ENCODE measurements around the gene MAPK8IP2. TPM values are rescaled to one million over a fixed set of nuclear protein-coding genes. Genes with fewer than 3 reads are reported as not detected.
"Not testable (repeated sequence)": the region's sequence is repeated elsewhere in the genome, so short reads cannot be mapped to it uniquely, and the experiment has no call there.

Gene MAPK8IP2
- total RNA-seq, 1 donor from 2014 or later: 1.7 TPM

- ATAC-seq: peak; percentile 48 to 54
- peaks cover 17% of the 10 kb centered on the region for H3K4me1 ChIP-seq
- intact Hi-C loops (cut with DNase I): no loop called here
- H3K36me3 ChIP-seq: no peaks in the 10 kb centered on the region
- no peak for TF ChIP-seq CTCF (IDR thresholded peaks at IDR 0.05)
- H3K27ac ChIP-seq: peak overlapping the region; percentile 64
- no peaks in the 10 kb centered on the region for H3K9me3 ChIP-seq
- no peak overlapping the region for H3K4me3 ChIP-seq
- DNase-seq: no peak
- H3K27me3 ChIP-seq (ENCODE audit: low read depth): peaks cover 20% of the 10 kb centered on the region
These were observed 40.5 kb downstream of the MAPK8IP2 start for GRCh38 chr22:50640857-50641647.

DNA sequence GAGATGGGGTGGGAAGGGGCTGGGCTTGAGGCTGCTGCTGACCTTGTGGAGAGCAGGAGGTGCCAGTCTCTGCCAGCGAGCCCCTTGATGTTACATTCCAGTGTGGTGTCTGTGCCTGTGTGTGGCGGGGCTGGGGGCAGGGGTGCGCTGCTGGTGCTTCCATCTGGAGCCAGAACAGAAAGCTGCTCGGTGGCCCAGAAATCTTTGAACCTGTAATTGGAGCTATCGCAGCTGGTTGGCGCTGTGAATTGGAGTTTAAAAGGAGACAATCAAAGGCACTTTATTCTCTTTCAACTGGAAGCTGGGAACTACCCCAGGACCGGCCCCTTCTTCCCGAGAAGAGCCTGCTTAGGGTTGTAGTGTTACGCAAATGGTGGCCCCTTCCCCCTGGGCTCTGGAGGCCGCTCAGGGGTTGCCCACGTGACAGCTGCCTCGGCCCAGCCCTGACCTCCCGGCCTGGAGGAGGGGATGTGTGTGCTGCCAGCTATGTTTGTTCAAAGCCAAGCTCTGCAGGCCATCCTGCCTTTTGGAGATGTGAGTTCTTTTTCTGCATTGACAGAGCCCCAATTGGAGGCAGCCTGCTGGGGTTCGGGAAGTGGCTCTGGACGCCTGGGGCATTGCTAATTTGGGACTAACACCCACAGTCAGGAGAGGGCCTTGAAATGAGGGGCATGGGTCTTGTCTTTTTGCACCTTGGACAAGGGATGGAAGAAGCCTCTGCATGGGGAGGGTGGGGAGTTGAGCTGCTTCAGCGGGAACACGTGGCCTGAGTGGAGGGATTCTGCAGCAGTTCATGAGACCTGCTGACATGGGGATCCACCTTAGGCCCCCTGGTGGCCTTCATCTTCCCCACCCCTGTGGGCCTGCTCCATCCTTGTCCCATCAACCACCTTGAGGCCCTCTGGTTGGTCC, 41.4 kb downstream of the MAPK8IP2 start:
- intact Hi-C loops (cut with DNase I): no loop called here
- TF ChIP-seq CTCF (IDR thresholded peaks at IDR 0.05): peak; percentile 41
- peak; percentile 57 for DNase-seq
- Histone ChIP-seq H3K27me3 (ENCODE audit: low read depth) (peaks cover 24% of the 10 kb centered on the region), H3K4me3 (no peak overlapping the region), H3K27ac (peak overlapping the region; percentile 64), H3K9me3 (no peaks in the 10 kb centered on the region), H3K4me1 (peaks cover 17% of the 10 kb centered on the region), H3K36me3 (no peaks in the 10 kb centered on the region)
- peak; percentile 78 to 84 for ATAC-seq

- H3K27ac ChIP-seq; intact Hi-C loops (cut with DNase I); H3K36me3 ChIP-seq; ATAC-seq; H3K4me3 ChIP-seq; DNase-seq; H3K9me3 ChIP-seq: not testable (repeated sequence)
- peaks cover 24% of the 10 kb centered on the region for H3K27me3 ChIP-seq (ENCODE audit: low read depth)
- H3K4me1 ChIP-seq: peaks cover 17% of the 10 kb centered on the region
These were observed 42.6 kb downstream of the MAPK8IP2 start for GRCh38 chr22:50643021-50643820.

- Histone ChIP-seq H3K27me3 (ENCODE audit: low read depth) (peaks cover 24% of the 10 kb centered on the region), H3K4me1 (peaks cover 17% of the 10 kb centered on the region)
- ATAC-seq; H3K36me3 ChIP-seq; intact Hi-C loops (cut with DNase I); H3K27ac ChIP-seq; H3K9me3 ChIP-seq; H3K4me3 ChIP-seq; DNase-seq: not testable (repeated sequence)
These were observed 43.2 kb downstream of the MAPK8IP2 start for GRCh38 chr22:50643821-50644101.

DNA sequence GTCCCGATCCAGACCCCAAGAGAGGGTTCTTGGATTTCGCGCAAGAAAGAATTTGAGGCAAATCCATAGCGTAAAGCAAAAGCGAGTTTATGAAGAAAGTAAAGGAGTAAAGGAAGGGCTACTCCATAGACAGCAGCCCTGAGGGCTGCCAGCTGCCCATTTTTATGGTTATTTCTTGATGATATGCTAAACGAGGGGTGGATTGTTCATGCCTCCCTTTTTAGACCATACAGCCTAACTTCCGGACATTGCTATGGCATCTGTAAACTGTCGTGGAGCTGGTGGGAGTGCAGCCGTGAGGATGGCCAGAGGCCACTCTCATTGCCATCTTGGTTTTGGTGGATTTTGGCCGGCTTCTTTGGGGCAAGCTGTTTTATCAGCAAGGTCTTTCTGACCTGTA, 52.7 kb downstream of the MAPK8IP2 start:
- no peak for TF ChIP-seq CTCF (IDR thresholded peaks at IDR 0.05)
- Histone ChIP-seq H3K9me3 (no peaks in the 10 kb centered on the region), H3K27ac (no peak overlapping the region), H3K36me3 (no peaks in the 10 kb centered on the region), H3K4me1 (peaks cover 16% of the 10 kb centered on the region), H3K4me3 (no peak overlapping the region), H3K27me3 (ENCODE audit: low read depth) (no peaks in the 10 kb centered on the region)
- no peak for DNase-seq
- intact Hi-C loops (cut with DNase I): no loop called here
- no peak for ATAC-seq

GRCh38 chr22:50654664-50655063, 54.1 kb downstream of the MAPK8IP2 start:
- H3K27ac ChIP-seq; H3K4me3 ChIP-seq; ATAC-seq; intact Hi-C loops (cut with DNase I); DNase-seq; H3K36me3 ChIP-seq; H3K9me3 ChIP-seq; H3K27me3 ChIP-seq (ENCODE audit: low read depth): not testable (repeated sequence)
- H3K4me1 ChIP-seq: peaks cover 16% of the 10 kb centered on the region
